Measurements from ENCODE around the gene FAM13A.

GRCh38 chr4:88846206-88846790, 210.7 kb downstream of the FAM13A start:
- TF ChIP-seq POLR2A (IDR thresholded peaks at IDR 0.05) = no peak
- no peak for TF ChIP-seq CTCF (IDR thresholded peaks at IDR 0.05)

Data from uterus (tissue), 2 donors.